Neural crest cell (in vitro differentiated cells): ENCODE measurements around the gene QSOX2. TPM values are rescaled to one million over a fixed set of nuclear protein-coding genes. Genes with fewer than 3 reads are reported as not detected.

Source experiments
- DNase-seq: peaks from one replicate; pipeline ENCODE4 v3.0.0; 2021; ENCODE audit warnings: low read depth, mixed read lengths, low spot score
- H3K27ac Mint-ChIP-seq: one replicate; pipeline ENCODE4 v1.8.0; 2021; ENCODE audit warnings: mild to moderate bottlenecking, mixed read lengths; ENCODE audit not compliant: unreplicated experiment
- H3K27me3 Mint-ChIP-seq: 2 replicates; pipeline ENCODE4 v1.8.0; 2021; ENCODE audit warnings: low read depth, mild to moderate bottlenecking, mixed read lengths
- H3K36me3 Mint-ChIP-seq: 2 replicates; pipeline ENCODE4 v1.8.0; 2021; ENCODE audit warnings: low read depth, mild to moderate bottlenecking, mixed read lengths
- H3K4me1 Mint-ChIP-seq: 2 replicates; pipeline ENCODE4 v1.8.0; 2021; ENCODE audit warnings: mixed read lengths
- H3K4me3 Mint-ChIP-seq: one replicate; pipeline ENCODE4 v1.8.0; 2021; ENCODE audit warnings: mild to moderate bottlenecking, mixed read lengths
- H3K9me3 Mint-ChIP-seq: 2 replicates; pipeline ENCODE4 v1.8.0; 2021; ENCODE audit warnings: mixed read lengths
- total RNA-seq: library from RNA; stranded (reverse); gene quantifications from 2 replicates; pipeline ENCODE4 v1.2.1, GENCODE V29; 2021
- TF ChIP-seq, protein P1 (sequence below): fragments of 200-600 bp; sonication (generic); conservative IDR thresholded peaks from 2 replicates; pipeline ENCODE4 v1.5.0; 2021; ENCODE audit warnings: antibody characterized with exemption, mild to moderate bottlenecking

QSOX2 gene
- total RNA-seq, 1 donor from 2014 or later, result 28.7 TPM

- DNase-seq, result no peak
- H3K4me1 Mint-ChIP-seq, result no peaks in the 10 kb centered on the region
- H3K9me3 Mint-ChIP-seq, result no peaks in the 10 kb centered on the region
- H3K27me3 Mint-ChIP-seq, result peaks cover 73% of the 10 kb centered on the region
- TF ChIP-seq, protein P1, sequence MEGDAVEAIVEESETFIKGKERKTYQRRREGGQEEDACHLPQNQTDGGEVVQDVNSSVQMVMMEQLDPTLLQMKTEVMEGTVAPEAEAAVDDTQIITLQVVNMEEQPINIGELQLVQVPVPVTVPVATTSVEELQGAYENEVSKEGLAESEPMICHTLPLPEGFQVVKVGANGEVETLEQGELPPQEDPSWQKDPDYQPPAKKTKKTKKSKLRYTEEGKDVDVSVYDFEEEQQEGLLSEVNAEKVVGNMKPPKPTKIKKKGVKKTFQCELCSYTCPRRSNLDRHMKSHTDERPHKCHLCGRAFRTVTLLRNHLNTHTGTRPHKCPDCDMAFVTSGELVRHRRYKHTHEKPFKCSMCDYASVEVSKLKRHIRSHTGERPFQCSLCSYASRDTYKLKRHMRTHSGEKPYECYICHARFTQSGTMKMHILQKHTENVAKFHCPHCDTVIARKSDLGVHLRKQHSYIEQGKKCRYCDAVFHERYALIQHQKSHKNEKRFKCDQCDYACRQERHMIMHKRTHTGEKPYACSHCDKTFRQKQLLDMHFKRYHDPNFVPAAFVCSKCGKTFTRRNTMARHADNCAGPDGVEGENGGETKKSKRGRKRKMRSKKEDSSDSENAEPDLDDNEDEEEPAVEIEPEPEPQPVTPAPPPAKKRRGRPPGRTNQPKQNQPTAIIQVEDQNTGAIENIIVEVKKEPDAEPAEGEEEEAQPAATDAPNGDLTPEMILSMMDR, result no peak
- no peak overlapping the region for H3K27ac Mint-ChIP-seq
- H3K4me3 Mint-ChIP-seq, result no peak overlapping the region
- H3K36me3 Mint-ChIP-seq, result peaks cover 2% of the 10 kb centered on the region
Measured at GRCh38 chr9:136191960-136192286, 53.7 kb downstream of the QSOX2 start.

GRCh38 chr9:136191099-136191959, 54.3 kb downstream of the QSOX2 start:
- no peak for DNase-seq
- no peak overlapping the region for H3K27ac Mint-ChIP-seq
- no peak overlapping the region for H3K4me3 Mint-ChIP-seq
- no peaks in the 10 kb centered on the region for H3K36me3 Mint-ChIP-seq
- H3K4me1 Mint-ChIP-seq, result no peaks in the 10 kb centered on the region
- no peaks in the 10 kb centered on the region for H3K9me3 Mint-ChIP-seq
- peaks cover 72% of the 10 kb centered on the region for H3K27me3 Mint-ChIP-seq
- TF ChIP-seq, protein P1, result no peak

DNA sequence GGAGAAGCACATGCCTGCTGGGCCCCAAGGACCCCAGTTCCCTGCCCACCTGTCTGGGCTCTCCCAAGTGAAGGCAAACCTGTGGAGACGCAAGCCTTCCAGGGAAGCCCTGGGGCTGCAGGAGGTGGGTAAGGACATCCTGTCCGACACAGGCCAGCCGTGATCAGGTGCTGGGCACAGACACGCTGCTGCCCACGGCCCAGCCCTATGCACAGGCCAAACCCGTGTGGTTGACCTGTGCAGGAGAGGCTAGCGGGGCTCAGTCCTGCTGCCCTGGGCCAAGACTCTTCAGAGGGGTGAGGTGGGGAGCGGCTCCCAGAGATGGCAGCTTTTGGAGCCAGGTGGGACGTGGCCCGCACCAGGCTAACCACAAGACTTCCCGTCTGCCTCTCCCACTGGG, 55.0 kb downstream of the QSOX2 start:
- TF ChIP-seq, protein P1, result no peak
- H3K4me3 Mint-ChIP-seq, result no peak overlapping the region
- no peak overlapping the region for H3K27ac Mint-ChIP-seq
- no peaks in the 10 kb centered on the region for H3K4me1 Mint-ChIP-seq
- H3K27me3 Mint-ChIP-seq, result peaks cover 65% of the 10 kb centered on the region
- H3K9me3 Mint-ChIP-seq, result no peaks in the 10 kb centered on the region
- H3K36me3 Mint-ChIP-seq, result no peaks in the 10 kb centered on the region
- DNase-seq, result no peak

DNA sequence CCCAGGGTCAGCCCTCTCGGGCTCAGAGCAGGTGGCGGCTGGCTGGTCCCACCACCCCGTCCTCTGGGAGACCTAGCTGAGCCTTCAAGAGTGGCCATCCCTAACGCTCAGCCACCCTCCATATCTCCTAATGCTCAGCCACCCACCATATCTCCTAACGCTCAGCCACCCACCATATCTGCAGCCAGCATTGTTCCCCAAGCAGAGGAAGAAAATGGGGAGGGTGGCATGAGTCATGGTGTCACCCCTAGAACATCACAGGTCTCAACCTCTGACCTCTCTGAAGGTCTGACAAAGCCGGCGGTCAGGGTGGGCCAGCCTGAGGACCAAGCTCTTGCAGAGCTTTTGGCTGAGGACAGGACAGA, 55.4 kb downstream of the QSOX2 start:
- no peak overlapping the region for H3K27ac Mint-ChIP-seq
- H3K4me1 Mint-ChIP-seq, result peaks cover under 1% of the 10 kb centered on the region
- no peak overlapping the region for H3K4me3 Mint-ChIP-seq
- H3K36me3 Mint-ChIP-seq, result no peaks in the 10 kb centered on the region
- TF ChIP-seq, protein P1, result no peak
- peaks cover 60% of the 10 kb centered on the region for H3K27me3 Mint-ChIP-seq
- no peak for DNase-seq
- H3K9me3 Mint-ChIP-seq, result no peaks in the 10 kb centered on the region

DNA sequence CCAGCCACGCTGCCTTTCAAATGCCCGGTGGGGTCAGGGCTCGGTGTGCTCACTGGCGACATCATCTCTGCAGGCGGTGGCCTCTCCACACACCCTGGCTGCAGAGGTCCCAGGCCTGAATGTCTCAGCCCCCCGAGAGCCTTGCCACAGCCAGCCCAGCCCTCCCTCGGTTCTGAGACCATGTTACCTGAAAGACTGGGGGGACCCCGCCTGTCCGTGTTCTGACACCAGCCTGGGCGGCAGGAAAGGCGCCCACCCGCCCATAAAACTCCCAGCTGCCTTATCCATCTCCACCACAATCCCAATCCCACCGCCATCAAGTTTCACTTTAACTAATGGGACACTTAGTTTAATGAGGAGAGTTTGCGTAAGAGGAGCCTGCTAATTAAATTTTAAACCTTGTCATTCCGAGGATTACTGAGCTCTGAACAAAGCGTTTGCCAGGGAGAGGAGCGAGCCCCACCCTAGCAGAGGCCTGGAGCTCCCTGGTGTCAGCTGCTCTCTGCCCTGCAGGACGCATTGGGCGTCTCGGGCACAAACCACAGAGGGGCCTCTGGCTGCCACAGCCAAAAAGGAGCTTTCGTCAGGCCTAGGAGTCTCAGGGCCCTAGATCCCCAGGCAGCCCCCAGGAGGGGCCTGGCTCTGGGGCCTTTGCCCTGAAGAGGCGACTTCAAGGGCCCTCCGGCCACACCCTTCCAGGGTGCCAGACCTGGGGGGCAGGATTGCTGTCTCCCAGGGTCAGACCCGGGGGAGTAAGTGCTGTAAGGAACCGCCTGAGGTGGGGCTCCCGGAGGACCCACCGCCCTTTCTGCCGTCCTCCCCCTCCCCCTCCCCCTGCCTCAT, 56.0 kb downstream of the QSOX2 start:
- H3K4me3 Mint-ChIP-seq, result no peak overlapping the region
- peaks cover 6% of the 10 kb centered on the region for H3K4me1 Mint-ChIP-seq
- no peaks in the 10 kb centered on the region for H3K36me3 Mint-ChIP-seq
- DNase-seq, result no peak
- H3K9me3 Mint-ChIP-seq, result no peaks in the 10 kb centered on the region
- no peak overlapping the region for H3K27ac Mint-ChIP-seq
- TF ChIP-seq, protein P1, result no peak
- peaks cover 59% of the 10 kb centered on the region for H3K27me3 Mint-ChIP-seq
